Stimulated activated CD4-positive, alpha-beta T cell treated with anti-CD3 and anti-CD28 coated beads, Interleukin-15, amount 100 ng/mL, for 1 hour (primary cell): ENCODE results near the gene CENPH.
"Not testable (repeated sequence)": the region's sequence is repeated elsewhere in the genome, so short reads cannot be mapped to it uniquely, and the experiment has no call there.

Experiments
- DNase-seq, 2 donors: peaks; one replicate each; pipeline ENCODE4 v3.0.0-alpha.2; 2020; ENCODE audit warnings: low read depth in 1 of 2, low spot score in 1 of 2

CENPH gene

GRCh38 chr5:69189162-69190086 is at the start of gene CENPH:
CENPH (plus strand) TSS chr5:69189583; CDS start chr5:69189635, 52 bp downstream.
- DNase-seq, result peak; percentile 77 to 87

GRCh38 chr5:69140239-69140638 is 49.1 kb upstream of the CENPH start:
- not testable (repeated sequence) for DNase-seq

DNA sequence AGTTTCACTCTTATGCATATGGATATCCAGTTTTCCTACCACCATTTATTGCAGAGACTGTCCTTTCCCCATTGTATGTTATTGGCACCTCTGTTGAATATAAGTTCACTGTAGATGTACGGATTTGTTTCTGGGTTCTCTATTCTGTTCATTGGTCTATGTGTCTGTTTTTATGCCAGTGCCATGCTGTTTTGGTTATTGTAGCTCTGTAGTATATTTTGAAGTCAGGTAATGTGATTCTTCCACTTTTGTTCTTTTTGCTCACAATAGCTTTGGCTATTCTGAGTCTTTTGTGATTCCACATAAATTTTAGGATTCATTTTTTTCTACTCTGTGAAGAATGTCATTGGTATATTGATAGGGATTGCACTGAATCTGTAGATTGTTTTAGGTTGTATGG is 48.6 kb upstream of the CENPH start:
- DNase-seq, result no peak

- not testable (repeated sequence) for DNase-seq
Observed at GRCh38 chr5:69148576-69148975, 40.8 kb upstream of the CENPH start.

- DNase-seq, result no peak
Observed at GRCh38 chr5:69148981-69149675, 40.3 kb upstream of the CENPH start.

DNA sequence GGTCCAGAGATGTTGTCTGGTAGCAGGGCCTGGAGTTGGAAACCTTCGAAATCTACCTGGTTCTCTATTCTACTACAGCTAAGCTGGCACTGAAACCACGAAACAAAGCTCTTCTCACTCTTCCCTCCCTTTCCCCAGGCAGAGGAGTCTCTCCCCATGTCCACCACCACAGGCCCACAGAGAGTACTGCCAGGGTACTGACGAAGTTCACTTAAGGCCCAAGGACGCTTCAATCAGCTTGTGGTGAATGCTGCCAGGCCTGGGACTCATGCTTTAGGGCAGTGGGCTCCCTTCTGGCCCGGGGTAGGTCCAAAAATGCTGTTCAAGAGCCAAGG is 39.7 kb upstream of the CENPH start:
- no peak for DNase-seq

GRCh38 chr5:69152731-69153130 is 36.7 kb upstream of the CENPH start:
- DNase-seq, result no peak

- no peak for DNase-seq
Observed at GRCh38 chr5:69156456-69156855, 32.9 kb upstream of the CENPH start.

DNA sequence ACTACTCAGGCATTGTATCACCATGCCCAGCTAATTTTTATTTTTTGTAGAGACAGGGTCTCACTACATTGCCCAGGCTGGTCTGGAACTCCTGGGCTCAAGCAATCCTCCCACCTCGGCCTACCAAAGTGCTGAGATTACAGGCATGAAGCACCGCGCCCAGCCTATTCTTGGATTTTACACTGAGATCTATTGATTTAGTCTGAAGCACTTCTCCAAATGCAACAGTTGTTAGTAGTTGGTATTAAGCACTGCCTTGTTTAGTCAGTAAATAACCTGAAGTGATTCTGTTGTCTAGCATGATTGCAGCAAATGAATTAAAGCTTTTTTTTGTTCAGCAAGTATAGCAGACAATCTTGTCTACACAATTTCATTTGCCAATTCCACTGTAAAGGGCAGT is 31.3 kb upstream of the CENPH start:
- DNase-seq, result no peak

- DNase-seq, result no peak
Observed at GRCh38 chr5:69160651-69161050, 28.7 kb upstream of the CENPH start.

GRCh38 chr5:69166686-69167492 is 22.5 kb upstream of the CENPH start, which contains the start of gene CCNB1:
CCNB1 (plus strand) TSS chr5:69167150; CDS start chr5:69167263, 113 bp downstream.
- DNase-seq, result peak; percentile 89 to 95

DNA sequence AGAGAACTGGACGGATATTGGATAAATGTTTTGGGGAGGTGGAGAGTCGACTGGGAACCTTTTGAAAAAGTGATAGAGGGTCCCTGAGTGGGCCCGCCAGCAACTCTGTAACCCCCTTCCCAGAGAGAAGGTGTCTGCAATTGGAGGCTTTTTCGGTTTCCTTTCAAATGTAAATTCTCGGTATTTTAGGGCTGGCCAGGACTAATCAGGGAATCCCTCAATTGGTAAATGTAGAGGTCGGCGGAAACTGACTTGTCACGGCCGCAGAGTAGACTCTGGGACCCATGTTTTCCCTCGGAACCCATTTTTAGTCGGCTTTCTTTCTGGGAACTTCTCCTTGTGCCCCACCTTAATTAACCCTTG is 21.9 kb upstream of the CENPH start:
- DNase-seq, result no peak

- DNase-seq, result no peak
Observed at GRCh38 chr5:69167929-69168328, 21.5 kb upstream of the CENPH start.

GRCh38 chr5:69170495-69170894 is 18.9 kb upstream of the CENPH start:
- no peak for DNase-seq

DNA sequence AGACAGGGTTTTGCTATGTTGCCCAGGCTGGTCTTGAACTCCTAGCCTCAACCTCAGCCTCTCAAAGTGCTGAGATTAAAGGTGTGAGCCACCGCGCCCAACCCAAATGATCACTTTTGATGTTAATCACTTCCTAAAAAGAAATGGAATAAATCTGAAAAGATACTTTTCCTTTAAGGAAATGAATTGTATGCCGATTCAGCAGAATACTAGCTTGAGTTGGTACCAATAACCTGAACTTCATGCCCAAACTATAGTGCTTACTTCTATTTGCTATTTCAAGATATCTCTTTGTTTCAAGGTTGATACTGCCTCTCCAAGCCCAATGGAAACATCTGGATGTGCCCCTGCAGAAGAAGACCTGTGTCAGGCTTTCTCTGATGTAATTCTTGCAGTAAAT is 18.4 kb upstream of the CENPH start:
- DNase-seq, result no peak

DNA sequence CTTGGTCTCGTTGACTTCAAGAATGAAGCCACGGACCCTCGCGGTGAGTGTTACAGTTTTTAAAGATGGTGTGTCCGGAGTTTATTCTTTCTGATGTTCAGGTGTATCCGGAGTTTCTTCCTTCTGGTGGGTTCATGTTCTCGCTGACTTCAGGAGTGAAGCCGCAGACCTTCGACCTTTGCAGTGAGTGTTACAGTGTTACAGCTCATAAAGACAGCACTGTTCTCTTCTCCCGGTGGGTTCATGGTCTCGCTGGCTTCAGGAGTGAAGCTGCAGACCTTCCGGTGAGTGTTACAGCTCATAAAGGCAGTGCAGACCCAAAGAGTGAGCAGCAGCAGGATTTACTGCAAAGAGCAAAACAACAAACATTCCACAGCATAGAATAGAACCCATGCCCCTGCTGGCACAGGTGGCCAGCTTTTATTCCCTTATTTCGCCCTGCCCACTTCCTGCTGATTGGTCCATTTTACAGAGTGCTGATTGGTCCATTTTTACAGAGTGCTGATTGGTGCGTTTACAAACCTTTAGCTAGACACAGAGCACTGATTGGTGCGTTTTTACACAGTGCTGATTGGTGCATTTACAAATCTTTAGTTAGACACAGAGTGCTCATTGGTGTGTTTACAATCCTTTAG is 7.6 kb upstream of the CENPH start:
- not testable (repeated sequence) for DNase-seq

DNA sequence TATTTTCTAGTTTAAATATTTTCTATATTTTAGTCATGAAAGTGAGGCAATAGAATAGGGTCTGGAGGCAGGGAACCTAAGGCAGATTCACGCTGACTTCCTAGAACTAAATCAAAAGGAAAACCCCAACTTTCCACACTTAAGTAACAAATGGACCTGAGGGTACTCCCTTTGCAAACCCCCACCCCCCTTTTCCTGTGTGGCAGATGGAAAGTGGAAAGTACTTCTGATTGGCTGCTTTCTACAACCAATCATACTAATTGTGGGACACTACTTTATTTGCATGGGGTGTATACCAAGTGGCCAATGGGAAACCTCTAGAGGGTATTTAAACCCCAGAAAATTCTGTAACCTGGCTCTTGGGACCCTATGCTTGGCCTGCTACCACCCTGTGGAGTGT is 4.8 kb upstream of the CENPH start:
- no peak for DNase-seq

DNA sequence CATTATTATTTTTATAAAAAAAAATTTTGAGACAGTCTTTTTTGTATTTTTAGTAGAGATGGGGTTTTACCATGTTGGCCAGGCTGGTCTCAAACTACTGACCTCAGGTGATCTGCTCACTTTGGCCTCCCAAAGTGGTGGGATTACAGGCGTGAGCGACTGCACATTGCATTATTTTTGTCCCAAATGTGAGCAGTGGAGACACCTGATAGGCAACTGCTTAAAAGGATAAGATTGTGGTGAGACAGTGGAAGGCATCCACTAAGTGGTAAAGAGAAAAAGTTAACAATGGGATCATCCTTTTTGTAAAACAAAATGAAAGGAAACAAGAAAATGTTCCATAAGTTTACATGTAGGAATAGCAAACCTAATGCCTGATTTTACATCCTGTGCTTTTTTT is 2.0 kb upstream of the CENPH start:
- no peak for DNase-seq

DNA sequence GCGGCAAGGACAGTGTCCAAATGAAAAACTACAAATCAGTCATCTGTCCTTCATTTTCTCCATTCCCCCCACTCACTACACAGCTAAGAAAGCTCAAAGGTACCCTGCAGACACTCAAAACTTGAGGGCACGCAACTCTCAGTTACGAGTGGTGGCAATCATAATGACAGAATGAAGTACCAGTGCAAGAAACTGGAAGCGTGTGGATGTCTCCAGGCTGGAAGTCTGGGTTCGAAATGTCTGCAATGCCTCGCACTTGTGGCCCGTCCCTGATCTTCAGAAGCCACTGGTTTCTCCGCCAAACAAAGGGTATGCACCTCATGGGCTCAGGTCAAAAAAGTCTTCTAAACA is 597 bp upstream of the CENPH start:
- DNase-seq, result no peak

- no peak for DNase-seq
Observed at GRCh38 chr5:69202497-69202896, 13.1 kb downstream of the CENPH start.

DNA sequence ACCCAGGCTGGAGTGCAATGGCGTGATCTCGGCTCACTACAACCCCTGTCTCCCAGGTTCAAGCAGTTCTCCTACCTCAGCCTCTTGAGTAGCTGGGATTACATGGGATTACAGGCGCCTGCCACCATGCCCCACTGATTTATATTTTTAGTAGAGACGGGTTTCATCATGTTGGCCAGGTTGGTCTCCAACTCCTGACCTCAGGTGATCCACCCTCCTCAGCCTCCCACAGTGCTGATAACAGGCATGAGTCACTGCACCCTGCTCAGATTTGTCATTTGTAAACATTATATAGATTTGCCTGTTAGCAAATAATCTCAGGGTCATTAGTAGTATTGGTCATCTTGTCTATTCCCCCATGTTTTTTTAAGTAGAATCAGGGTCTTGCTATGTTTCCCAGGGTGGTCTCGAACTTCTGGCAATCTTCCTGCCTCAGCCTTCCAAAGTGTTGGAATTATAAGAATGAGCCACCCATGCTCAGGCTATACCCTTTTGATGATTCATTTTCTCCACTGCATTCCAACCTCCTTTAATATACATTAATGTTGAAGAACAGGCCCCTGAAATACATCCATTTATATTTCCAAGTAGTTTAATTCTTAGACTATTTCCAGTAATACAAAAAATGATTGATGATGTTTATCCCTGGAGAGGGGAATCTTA is 17.3 kb downstream of the CENPH start:
- no peak for DNase-seq
